Measurements from ENCODE around the gene ADARB1. TPM values are rescaled to one million over a fixed set of nuclear protein-coding genes. Genes with fewer than 3 reads are reported as not detected.

Gene ADARB1
- total and polyA plus RNA-seq, 2 of the 4 experiments (the other 2 are of a cell fraction): 39.8 to 47.3 TPM

DNA sequence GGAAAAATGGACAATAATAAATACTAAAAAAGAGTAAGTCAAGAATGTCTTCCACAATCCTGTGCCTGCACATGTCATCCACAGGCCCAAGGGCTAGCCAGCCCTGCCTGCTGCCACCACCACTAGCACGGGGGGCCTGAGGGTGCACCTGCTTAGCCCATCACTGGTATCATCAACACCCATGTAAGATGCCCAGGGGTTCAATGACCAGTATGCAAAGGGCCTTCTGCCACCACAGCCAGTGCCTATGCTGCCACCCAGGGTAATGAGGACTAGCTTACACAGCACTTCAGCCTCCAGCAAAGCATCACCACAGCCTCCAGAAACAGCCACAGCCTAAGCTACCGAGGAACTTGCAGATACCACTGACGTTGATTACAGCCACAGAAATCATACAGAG lies 167.0 kb downstream of the ADARB1 start:
- H3K4me2 ChIP-seq (ENCODE audit: low read depth, low read length): no peak overlapping the region
- H2BK20ac ChIP-seq (ENCODE audit: low read depth, low read length): no peak overlapping the region
- H3K4ac ChIP-seq (ENCODE audit: low read depth, low read length): no peak overlapping the region
- ATAC-seq (ENCODE audit: low read depth): no peak
- H2BK15ac ChIP-seq (ENCODE audit: low read depth, low read length): no peak overlapping the region
- ChIA-PET POLR2A (ENCODE audit: unreplicated experiment) (no interaction called here), CTCF (no interaction called here)
- H3K4me3 ChIP-seq (ENCODE audit: insufficient read depth, low read depth, low read length): no peak overlapping the region
- no CpG with 5 or more reads among the region's 3 CpGs for WGBS, 2 experiments (ENCODE audit: extremely low coverage in 2 of 2, insufficient read length in 1 of 2)
- no peak overlapping the region for H3K56ac ChIP-seq (ENCODE audit: extremely low read depth, insufficient read depth, low read length)
- peaks cover 25% of the 10 kb centered on the region for H3K9me3 ChIP-seq (ENCODE audit: control insufficient read depth, insufficient read depth, low read length)
- H3K27me3 ChIP-seq (ENCODE audit: control insufficient read depth, insufficient read depth, low read length): peaks cover 5% of the 10 kb centered on the region
- no peak overlapping the region for H3K9ac ChIP-seq (ENCODE audit: low read depth, low read length)
- in situ Hi-C loops (cut with MboI; ENCODE audit: low sequenced_read_pairs): no loop called here
- H3K14ac ChIP-seq (replicated peaks; ENCODE audit: low read depth, low read length): no peak overlapping the region
- H2AK9ac ChIP-seq (replicated peaks; ENCODE audit: low read depth, low read length, poor library complexity): no peak overlapping the region
- H4K5ac ChIP-seq (ENCODE audit: low read depth, low read length): no peak overlapping the region
- TF ChIP-seq, protein P1, sequence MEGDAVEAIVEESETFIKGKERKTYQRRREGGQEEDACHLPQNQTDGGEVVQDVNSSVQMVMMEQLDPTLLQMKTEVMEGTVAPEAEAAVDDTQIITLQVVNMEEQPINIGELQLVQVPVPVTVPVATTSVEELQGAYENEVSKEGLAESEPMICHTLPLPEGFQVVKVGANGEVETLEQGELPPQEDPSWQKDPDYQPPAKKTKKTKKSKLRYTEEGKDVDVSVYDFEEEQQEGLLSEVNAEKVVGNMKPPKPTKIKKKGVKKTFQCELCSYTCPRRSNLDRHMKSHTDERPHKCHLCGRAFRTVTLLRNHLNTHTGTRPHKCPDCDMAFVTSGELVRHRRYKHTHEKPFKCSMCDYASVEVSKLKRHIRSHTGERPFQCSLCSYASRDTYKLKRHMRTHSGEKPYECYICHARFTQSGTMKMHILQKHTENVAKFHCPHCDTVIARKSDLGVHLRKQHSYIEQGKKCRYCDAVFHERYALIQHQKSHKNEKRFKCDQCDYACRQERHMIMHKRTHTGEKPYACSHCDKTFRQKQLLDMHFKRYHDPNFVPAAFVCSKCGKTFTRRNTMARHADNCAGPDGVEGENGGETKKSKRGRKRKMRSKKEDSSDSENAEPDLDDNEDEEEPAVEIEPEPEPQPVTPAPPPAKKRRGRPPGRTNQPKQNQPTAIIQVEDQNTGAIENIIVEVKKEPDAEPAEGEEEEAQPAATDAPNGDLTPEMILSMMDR (conservative IDR thresholded peaks at IDR 0.05; ENCODE audit: low read depth, low read length): no peak
- TF ChIP-seq CHD1 (IDR thresholded peaks at IDR 0.05; ENCODE audit: low read depth, low read length) (no peak), RCOR1 (IDR thresholded peaks at IDR 0.05; ENCODE audit: insufficient replicate concordance, low read length) (no peak), FOS (IDR thresholded peaks at IDR 0.05; ENCODE audit: low read depth, low read length) (no peak), CEBPB (IDR thresholded peaks at IDR 0.05; ENCODE audit: low read depth, low read length) (no peak), MAFK (IDR thresholded peaks at IDR 0.05; ENCODE audit: low read depth, low read length) (no peak)
- TF ChIP-seq, protein P2, sequence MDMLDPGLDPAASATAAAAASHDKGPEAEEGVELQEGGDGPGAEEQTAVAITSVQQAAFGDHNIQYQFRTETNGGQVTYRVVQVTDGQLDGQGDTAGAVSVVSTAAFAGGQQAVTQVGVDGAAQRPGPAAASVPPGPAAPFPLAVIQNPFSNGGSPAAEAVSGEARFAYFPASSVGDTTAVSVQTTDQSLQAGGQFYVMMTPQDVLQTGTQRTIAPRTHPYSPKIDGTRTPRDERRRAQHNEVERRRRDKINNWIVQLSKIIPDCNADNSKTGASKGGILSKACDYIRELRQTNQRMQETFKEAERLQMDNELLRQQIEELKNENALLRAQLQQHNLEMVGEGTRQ (IDR thresholded peaks at IDR 0.05; ENCODE audit: low read depth, low read length): no peak
- no peaks in the 10 kb centered on the region for H3K79me1 ChIP-seq (ENCODE audit: low read depth in 1 of 2, low read length in 2 of 2)
- no peaks in the 10 kb centered on the region for H4K20me1 ChIP-seq (ENCODE audit: insufficient read depth, low read length)
- no peak overlapping the region for H3K23ac ChIP-seq (ENCODE audit: low read depth, low read length)
- no peak for DNase-seq
- H3K36me3 ChIP-seq (ENCODE audit: control insufficient read depth, insufficient read depth, low read length): no peaks in the 10 kb centered on the region
- H2BK5ac ChIP-seq (ENCODE audit: low read depth, low read length, poor library complexity, severe bottlenecking): no peak overlapping the region
- H2AFZ ChIP-seq (replicated peaks; ENCODE audit: low read length, poor library complexity): no peak overlapping the region
- H3K27ac ChIP-seq (ENCODE audit: insufficient read depth, low read length): no peak overlapping the region
- no TSS peak for BruUV-seq (replicated peaks)
- H3K4me1 ChIP-seq (ENCODE audit: control insufficient read depth, insufficient read depth, low read length): no peaks in the 10 kb centered on the region
- H2BK120ac ChIP-seq (ENCODE audit: low read depth, low read length): no peak overlapping the region
- H2AK5ac ChIP-seq (ENCODE audit: low read depth, low read length): no peak overlapping the region
- no peak overlapping the region for H4K91ac ChIP-seq (ENCODE audit: insufficient read depth, low read depth, low read length)
- no peak overlapping the region for H3K18ac ChIP-seq (ENCODE audit: low read depth, low read length)
- dilution Hi-C loops (cut with HindIII; ENCODE audit: low sequenced_read_pairs, unreplicated experiment): no loop called here
- no peaks in the 10 kb centered on the region for H3K9me1 ChIP-seq (ENCODE audit: insufficient read depth, low read length)
- intact Hi-C loops (cut with micrococcal nuclease): no loop called here
- H4K8ac ChIP-seq (ENCODE audit: low read depth in 2 of 2, low read length in 2 of 2): no peak overlapping the region

Data from IMR-90 (cell line).